Cardiac fibroblast (primary cell): ENCODE results near the gene ACTR8.

ENCODE experiments used
- DNase-seq, 2 donors: peaks; one replicate each; pipeline versions ENCODE4 v3.0.0 to v3.0.0-alpha.2; 2010; ENCODE audit warnings: low read depth in 2 of 2
- H3K4me3 ChIP-seq, 2 donors: replicated peaks in 1 of 2; 1 replicate in 1 of 2; 2 replicates in 1 of 2; pipeline ENCODE4 v1.5.1; 2011; ENCODE audit warnings: low read depth in 2 of 2, low read length in 2 of 2, mild to moderate bottlenecking in 2 of 2, moderate library complexity in 1 of 2
- TF ChIP-seq, protein P1 (sequence below): IDR thresholded peaks from one replicate; pipeline ENCODE4 v1.5.1; 2011; ENCODE audit warnings: low read depth, mild to moderate bottlenecking, low read length, inconsistent platforms

ACTR8 gene

DNA sequence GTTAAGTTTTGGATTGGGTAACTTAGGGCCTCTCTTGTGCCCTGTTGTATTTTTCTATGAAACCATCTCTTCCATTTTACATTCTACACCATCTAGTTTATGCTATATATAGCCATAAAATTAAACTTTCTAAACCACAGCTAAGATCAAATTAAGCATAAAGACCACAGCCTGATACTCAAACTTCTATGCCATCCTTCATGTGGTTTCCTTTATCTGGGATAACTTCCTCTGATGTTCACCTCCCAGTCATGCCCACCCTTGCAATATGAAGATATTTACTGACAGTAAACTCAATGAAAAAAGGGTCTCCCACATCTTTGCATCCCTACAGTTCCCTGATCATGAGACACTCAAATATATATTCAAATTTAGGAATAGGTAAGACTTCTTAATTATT lies 5.5 kb upstream of the ACTR8 start:
- TF ChIP-seq, protein P1, sequence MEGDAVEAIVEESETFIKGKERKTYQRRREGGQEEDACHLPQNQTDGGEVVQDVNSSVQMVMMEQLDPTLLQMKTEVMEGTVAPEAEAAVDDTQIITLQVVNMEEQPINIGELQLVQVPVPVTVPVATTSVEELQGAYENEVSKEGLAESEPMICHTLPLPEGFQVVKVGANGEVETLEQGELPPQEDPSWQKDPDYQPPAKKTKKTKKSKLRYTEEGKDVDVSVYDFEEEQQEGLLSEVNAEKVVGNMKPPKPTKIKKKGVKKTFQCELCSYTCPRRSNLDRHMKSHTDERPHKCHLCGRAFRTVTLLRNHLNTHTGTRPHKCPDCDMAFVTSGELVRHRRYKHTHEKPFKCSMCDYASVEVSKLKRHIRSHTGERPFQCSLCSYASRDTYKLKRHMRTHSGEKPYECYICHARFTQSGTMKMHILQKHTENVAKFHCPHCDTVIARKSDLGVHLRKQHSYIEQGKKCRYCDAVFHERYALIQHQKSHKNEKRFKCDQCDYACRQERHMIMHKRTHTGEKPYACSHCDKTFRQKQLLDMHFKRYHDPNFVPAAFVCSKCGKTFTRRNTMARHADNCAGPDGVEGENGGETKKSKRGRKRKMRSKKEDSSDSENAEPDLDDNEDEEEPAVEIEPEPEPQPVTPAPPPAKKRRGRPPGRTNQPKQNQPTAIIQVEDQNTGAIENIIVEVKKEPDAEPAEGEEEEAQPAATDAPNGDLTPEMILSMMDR: no peak

DNA sequence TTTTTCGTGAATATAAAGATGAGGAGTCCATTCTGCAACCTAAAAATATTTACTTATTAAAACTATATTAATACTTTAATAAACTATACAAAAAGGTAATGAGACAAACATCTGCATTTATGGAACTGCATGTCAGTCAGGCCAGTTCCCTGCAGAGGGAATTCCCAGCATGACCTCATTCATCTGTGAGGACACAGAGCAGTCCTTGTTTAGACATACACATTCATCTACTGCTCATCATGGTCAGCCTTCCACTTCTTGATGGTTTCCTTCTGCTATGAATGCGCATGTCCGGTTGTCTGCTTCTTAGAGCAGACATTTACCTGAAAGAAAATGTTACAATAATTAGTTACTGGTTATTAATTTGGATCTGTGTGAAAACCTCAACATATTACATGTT lies 3.3 kb upstream of the ACTR8 start:
- peak in 1 of 2 donors; percentile 42 for DNase-seq
- TF ChIP-seq, protein P1: no peak
- H3K4me3 ChIP-seq: no peak overlapping the region

More for the DNA sequence above, 5.5 kb upstream of the ACTR8 start:
- DNase-seq: no peak
- H3K4me3 ChIP-seq: no peak overlapping the region

DNA sequence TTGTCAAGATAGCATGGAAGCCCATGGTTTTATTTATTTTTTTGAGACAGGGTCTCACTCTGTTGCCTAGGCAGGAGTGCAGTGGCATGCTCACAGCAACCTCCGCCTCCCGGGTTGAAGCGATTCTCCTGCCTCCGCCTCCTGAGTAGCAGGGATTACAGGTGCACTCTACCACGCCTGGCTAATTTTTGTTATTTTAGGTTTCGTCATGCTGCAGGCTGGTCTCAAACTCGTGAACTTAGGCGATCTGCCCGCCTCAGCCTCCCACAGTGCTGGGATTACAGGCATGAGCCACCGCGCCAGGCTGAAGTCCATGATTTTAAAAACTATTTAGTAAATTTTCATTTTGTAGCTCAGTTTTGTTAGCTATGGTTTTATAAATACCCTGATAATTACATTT lies 2.7 kb upstream of the ACTR8 start:
- no peak for DNase-seq
- no peak overlapping the region for H3K4me3 ChIP-seq
- TF ChIP-seq, protein P1: no peak

DNA sequence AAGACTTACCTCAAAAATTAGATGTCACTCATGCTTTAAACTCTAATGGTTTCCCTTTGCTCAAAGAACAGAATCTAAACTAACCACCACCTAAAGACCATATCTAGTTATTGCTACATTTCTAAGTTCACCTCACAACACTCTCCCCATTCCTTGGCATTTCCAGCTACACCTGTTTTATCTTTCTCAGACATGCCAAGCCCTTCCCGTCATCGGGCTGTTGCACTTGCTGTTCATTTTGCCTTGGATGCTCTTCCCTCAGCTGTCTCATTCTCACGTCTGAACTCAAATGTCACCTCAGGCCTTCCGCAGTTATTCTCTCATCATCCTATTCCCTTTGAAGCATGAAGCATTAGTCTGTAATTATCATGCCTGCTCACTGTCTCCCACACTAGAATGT lies 1.1 kb upstream of the ACTR8 start:
- H3K4me3 ChIP-seq: no peak overlapping the region
- DNase-seq: no peak
- TF ChIP-seq, protein P1: no peak

DNA sequence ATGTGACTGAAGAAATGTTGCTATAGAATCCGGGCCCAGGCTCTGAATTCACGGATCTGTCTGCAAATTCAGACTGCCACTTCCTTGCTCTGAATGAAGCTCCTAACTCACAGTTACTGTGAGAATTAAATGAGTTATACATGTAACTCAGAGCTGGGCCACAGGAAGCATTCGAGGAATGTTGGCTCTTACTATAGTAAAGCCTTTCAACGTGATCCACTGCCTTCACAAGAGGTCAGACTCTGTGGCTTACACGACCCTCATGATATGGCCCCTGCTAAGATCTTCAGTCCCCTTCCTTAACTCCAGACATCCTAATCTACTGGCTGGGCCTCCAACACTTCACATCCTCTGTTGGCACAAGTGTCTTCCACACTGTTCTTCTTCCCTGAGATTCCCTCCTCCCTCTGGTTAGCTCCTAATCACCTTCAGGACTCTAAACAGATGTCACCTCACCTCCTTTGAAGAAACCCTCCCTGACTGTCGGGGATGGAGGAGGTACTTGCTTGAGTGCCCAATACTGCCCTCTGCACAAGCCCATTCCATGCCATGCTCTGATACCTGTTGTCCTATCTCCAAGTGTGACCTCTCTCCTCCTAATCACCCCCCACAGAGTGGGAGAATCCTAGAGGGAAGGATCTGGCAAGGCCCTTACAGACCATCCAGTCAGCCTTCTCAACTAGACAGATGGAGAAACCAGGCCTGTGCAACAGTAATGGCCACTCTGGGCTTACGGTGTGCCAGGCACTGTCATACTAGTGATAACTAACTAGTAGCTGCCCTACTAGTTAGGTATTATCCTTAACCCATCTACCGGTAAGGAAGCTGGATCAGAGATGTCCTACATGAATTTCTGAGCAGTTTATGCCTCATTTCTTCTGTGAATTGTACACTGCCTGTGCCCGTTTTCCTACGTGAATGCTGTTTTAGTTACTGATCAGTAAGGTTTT lies 1.3 kb downstream of the ACTR8 start:
- peak; percentile 33 to 43 for DNase-seq
- TF ChIP-seq, protein P1: no peak
- peak overlapping the region; percentile 83 to 85 for H3K4me3 ChIP-seq

DNA sequence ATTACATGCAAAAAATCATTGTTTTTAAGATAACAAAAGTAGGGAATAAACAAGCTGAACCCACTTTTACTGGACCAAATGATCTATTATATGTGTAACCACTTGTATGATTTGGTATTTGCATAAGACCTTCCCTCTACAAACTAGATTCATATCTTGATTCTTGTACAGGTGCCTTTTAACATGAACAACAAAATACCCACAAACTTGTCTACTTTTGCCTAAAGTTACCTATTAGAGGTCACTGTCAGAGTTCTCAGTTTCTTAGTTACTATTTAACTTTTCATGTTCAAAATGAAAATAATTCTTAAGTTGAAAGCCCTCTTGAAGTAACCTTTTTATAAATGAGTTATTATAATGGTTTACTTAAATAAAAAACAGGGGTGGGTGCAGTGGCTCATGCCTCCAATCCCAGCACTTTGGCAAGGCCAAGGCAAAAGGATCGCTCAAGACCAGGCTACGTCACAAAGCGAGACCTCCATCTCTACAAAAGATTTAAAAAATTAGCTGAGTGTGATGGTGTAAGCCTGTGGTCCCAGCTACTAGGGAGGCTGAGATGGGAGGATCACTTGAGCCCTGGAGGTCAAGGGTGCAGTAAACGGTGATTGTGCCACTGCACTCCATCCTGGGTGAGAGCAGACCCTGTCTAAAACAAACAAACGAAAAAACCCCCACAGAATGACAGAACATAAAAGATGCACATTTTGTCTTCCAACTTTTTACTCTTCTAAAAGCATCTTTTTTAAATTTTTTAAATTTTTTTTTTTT lies 16.0 kb downstream of the ACTR8 start:
- TF ChIP-seq, protein P1: no peak
- no peak for DNase-seq
- no peak overlapping the region for H3K4me3 ChIP-seq
